Stimulated activated CD8-positive, alpha-beta memory T cell treated with anti-CD3 and anti-CD28 coated beads, Interleukin-12 subunit alpha, Interleukin-12 subunit beta, amount 100 ng/mL, for 24 hours (primary cell): Measurements from ENCODE around the gene BABAM2.

Source experiments
- DNase-seq: peaks from one replicate; pipeline ENCODE4 v3.0.0-alpha.2; 2020; ENCODE audit errors: extremely low read depth

BABAM2 gene

GRCh38 chr2:28281739-28282138, 391.2 kb downstream of the BABAM2 start:
- no peak for DNase-seq

GRCh38 chr2:28282248-28282647, 391.7 kb downstream of the BABAM2 start:
- DNase-seq: no peak

- no peak for DNase-seq
Measured at GRCh38 chr2:28282861-28283646, 392.5 kb downstream of the BABAM2 start.

GRCh38 chr2:28283861-28284260, 393.3 kb downstream of the BABAM2 start:
- DNase-seq: no peak

- no peak for DNase-seq
Measured at GRCh38 chr2:28286678-28287077, 396.1 kb downstream of the BABAM2 start.

- DNase-seq: no peak
Measured at GRCh38 chr2:28287256-28287915, 396.9 kb downstream of the BABAM2 start.

- no peak for DNase-seq
Measured at GRCh38 chr2:28288620-28289019, 398.1 kb downstream of the BABAM2 start.

GRCh38 chr2:28291811-28292440, 401.4 kb downstream of the BABAM2 start:
- no peak for DNase-seq

- no peak for DNase-seq
Measured at GRCh38 chr2:28292491-28292890, 402.0 kb downstream of the BABAM2 start.

GRCh38 chr2:28293416-28293815, 402.9 kb downstream of the BABAM2 start:
- DNase-seq: no peak

- no peak for DNase-seq
Measured at GRCh38 chr2:28294451-28294850, 403.9 kb downstream of the BABAM2 start.

- DNase-seq: no peak
Measured at GRCh38 chr2:28296243-28296642, 405.7 kb downstream of the BABAM2 start.

- no peak for DNase-seq
Measured at GRCh38 chr2:28296904-28297303, 406.4 kb downstream of the BABAM2 start.

- DNase-seq: no peak
Measured at GRCh38 chr2:28297531-28297930, 407.0 kb downstream of the BABAM2 start.

GRCh38 chr2:28298406-28298805, 407.9 kb downstream of the BABAM2 start:
- DNase-seq: no peak

GRCh38 chr2:28300485-28301341, 410.2 kb downstream of the BABAM2 start:
- no peak for DNase-seq

GRCh38 chr2:28305202-28305601, 414.7 kb downstream of the BABAM2 start:
- no peak for DNase-seq

- DNase-seq: no peak
Measured at GRCh38 chr2:28310107-28310506, 419.6 kb downstream of the BABAM2 start.

GRCh38 chr2:28311660-28312249, 421.2 kb downstream of the BABAM2 start:
- no peak for DNase-seq

- DNase-seq: no peak
Measured at GRCh38 chr2:28312307-28313219, 422.0 kb downstream of the BABAM2 start.
